DND-41 (cell line): ENCODE results near the gene ZBTB48.

ENCODE experiments used
- CTCF ChIP-seq: IDR thresholded peaks from 2 replicates; pipeline ENCODE4 v1.5.1; 2012; ENCODE audit warnings: borderline replicate concordance, low read length, moderate library complexity, mild to moderate bottlenecking; ENCODE audit not compliant: poor library complexity, severe bottlenecking; ENCODE audit errors: extremely low read depth
- EZH2 ChIP-seq: IDR thresholded peaks from 3 replicates; pipeline ENCODE4 v1.6.1; 2012; ENCODE audit warnings: borderline replicate concordance, low read depth, mild to moderate bottlenecking, moderate library complexity, low read length, inconsistent platforms; ENCODE audit not compliant: severe bottlenecking

- TF ChIP-seq CTCF: no peak
- no peak for TF ChIP-seq EZH2
Measured at GRCh38 chr1:6632588-6633514, 53.1 kb downstream of the ZBTB48 start.
